ENCODE results near the gene KCTD6.

DNA sequence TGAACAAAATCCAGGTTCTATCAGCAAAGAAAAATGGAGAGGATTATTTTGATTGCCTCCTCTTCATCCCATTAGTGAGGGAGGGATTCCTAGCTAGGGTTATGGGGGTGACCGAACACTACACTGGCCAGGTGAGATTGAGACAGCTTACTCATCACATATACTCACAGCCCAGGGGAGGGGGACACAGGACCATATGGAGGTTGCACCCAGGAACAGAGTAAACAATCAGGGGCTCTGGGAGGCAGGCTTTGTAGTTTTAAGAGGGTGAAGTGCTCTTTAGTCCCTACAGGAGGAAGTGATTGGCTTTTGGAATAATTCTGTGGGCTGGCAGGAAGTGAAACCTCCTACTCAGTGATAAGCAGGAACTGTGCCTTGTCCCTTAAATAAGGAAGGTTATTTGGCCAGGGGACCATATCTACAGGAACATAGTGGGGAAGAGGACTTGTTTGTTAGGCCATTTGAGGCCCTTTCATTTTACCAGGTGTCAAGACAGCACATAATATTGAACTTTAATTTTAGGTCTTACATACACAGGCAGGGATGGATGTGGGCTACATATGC is 17.5 kb upstream of the KCTD6 start:
- TF ChIP-seq, protein P1, sequence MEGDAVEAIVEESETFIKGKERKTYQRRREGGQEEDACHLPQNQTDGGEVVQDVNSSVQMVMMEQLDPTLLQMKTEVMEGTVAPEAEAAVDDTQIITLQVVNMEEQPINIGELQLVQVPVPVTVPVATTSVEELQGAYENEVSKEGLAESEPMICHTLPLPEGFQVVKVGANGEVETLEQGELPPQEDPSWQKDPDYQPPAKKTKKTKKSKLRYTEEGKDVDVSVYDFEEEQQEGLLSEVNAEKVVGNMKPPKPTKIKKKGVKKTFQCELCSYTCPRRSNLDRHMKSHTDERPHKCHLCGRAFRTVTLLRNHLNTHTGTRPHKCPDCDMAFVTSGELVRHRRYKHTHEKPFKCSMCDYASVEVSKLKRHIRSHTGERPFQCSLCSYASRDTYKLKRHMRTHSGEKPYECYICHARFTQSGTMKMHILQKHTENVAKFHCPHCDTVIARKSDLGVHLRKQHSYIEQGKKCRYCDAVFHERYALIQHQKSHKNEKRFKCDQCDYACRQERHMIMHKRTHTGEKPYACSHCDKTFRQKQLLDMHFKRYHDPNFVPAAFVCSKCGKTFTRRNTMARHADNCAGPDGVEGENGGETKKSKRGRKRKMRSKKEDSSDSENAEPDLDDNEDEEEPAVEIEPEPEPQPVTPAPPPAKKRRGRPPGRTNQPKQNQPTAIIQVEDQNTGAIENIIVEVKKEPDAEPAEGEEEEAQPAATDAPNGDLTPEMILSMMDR (IDR thresholded peaks at IDR 0.05), result no peak
- no peak for TF ChIP-seq POLR2A (IDR thresholded peaks at IDR 0.05)
- no peak for TF ChIP-seq POLR2AphosphoS5 (IDR thresholded peaks at IDR 0.05)
- TF ChIP-seq EP300 (IDR thresholded peaks at IDR 0.05), result no peak

Data from suprapubic skin (tissue), 4 donors.